ENCODE data around the gene CLCA1.

GRCh38 chr1:86423473-86423872, 45.3 kb upstream of the CLCA1 start:
- no peak for TF ChIP-seq CTCF (IDR thresholded peaks at IDR 0.05)
- TF ChIP-seq POLR2AphosphoS5 (IDR thresholded peaks at IDR 0.05; ENCODE audit: insufficient read depth in 1 of 2, low read depth in 1 of 2): no peak
- no peak for TF ChIP-seq POLR2A (IDR thresholded peaks at IDR 0.05)

Measured in vagina (tissue), 2 donors.